IMR-90 (cell line): ENCODE results near the gene TLCD4.
A peak's percentile ranks its signal among the peaks of the same experiment; 100 is the strongest.

Experiments used
- CEBPB ChIP-seq: IDR thresholded peaks from 2 replicates; pipeline ENCODE4 v1.6.1; 2012; ENCODE audit warnings: low read depth, low read length, improper control_type of control experiment
- FOS ChIP-seq: fragments of 150-350 bp; IDR thresholded peaks from 2 replicates; pipeline ENCODE4 v1.6.1; 2016; ENCODE audit warnings: low read depth, low read length
- MAFK ChIP-seq: IDR thresholded peaks from 2 replicates; pipeline ENCODE4 v1.6.1; 2012; ENCODE audit warnings: low read depth, low read length, improper control_type of control experiment
- MXI1 ChIP-seq: IDR thresholded peaks from 2 replicates; pipeline ENCODE4 v1.6.1; 2012; ENCODE audit warnings: low read depth, mild to moderate bottlenecking, low read length, moderate library complexity, borderline replicate concordance
- NFE2L2 ChIP-seq: fragments of 150-350 bp; IDR thresholded peaks from 2 replicates; pipeline ENCODE4 v1.6.1; 2016; ENCODE audit warnings: low read depth, mild to moderate bottlenecking, low read length
- POLR2A ChIP-seq: IDR thresholded peaks from 2 replicates; pipeline ENCODE4 v1.6.1; 2012; ENCODE audit warnings: mild to moderate bottlenecking, low read depth, low read length
- RAD21 ChIP-seq: IDR thresholded peaks from 2 replicates; pipeline ENCODE4 v1.6.1; 2012; ENCODE audit warnings: low read length, improper control_type of control experiment
- RCOR1 ChIP-seq: IDR thresholded peaks from 2 replicates; pipeline ENCODE4 v1.6.1; 2012; ENCODE audit warnings: mild to moderate bottlenecking, low read length, improper control_type of control experiment; ENCODE audit not compliant: insufficient replicate concordance
- SMC3 ChIP-seq: fragments of 150-350 bp; IDR thresholded peaks from 2 replicates; pipeline ENCODE4 v1.6.1; 2016; ENCODE audit warnings: low read depth, mild to moderate bottlenecking, antibody characterized with exemption, low read length, moderate library complexity
- TF ChIP-seq, protein P1 (sequence below): fragments of 150-350 bp; IDR thresholded peaks from 2 replicates; pipeline ENCODE4 v1.6.1; 2017; ENCODE audit warnings: mild to moderate bottlenecking, antibody characterized with exemption, low read length, low read depth
- TF ChIP-seq, protein P2 (sequence below): conservative IDR thresholded peaks from 2 replicates; pipeline ENCODE4 v1.5.1; 2012; ENCODE audit warnings: mild to moderate bottlenecking, low read depth, low read length, improper control_type of control experiment

DNA sequence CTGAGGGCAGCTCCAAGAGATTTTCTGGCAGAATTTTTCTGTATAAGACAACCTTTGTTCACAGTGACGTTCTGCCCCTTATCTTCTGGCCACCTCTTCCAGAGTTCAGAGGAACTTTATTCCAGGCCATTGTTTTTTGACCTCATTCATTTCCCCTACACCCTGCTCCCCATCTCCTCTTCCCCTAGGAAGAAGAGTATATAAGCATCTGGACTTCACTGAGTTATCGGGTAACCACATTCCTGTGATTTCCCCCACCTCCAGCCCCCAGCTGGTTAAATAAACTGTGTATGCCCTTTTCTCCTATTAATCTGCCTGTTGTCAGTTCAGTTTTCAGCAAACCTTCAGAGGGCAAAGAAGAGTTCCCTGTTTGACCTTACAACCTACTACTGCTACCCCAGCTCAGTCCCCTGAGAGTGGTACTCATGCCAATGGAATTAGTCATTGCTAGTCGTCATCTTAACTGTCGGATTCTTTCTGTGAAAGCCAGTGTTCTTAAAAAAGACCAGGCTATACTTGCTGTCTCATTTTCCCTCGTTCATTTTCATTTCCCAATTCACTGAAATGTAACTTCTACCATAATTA, 30.1 kb upstream of the TLCD4 start:
- TF ChIP-seq, protein P1, sequence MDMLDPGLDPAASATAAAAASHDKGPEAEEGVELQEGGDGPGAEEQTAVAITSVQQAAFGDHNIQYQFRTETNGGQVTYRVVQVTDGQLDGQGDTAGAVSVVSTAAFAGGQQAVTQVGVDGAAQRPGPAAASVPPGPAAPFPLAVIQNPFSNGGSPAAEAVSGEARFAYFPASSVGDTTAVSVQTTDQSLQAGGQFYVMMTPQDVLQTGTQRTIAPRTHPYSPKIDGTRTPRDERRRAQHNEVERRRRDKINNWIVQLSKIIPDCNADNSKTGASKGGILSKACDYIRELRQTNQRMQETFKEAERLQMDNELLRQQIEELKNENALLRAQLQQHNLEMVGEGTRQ: no peak
- TF ChIP-seq, protein P2, sequence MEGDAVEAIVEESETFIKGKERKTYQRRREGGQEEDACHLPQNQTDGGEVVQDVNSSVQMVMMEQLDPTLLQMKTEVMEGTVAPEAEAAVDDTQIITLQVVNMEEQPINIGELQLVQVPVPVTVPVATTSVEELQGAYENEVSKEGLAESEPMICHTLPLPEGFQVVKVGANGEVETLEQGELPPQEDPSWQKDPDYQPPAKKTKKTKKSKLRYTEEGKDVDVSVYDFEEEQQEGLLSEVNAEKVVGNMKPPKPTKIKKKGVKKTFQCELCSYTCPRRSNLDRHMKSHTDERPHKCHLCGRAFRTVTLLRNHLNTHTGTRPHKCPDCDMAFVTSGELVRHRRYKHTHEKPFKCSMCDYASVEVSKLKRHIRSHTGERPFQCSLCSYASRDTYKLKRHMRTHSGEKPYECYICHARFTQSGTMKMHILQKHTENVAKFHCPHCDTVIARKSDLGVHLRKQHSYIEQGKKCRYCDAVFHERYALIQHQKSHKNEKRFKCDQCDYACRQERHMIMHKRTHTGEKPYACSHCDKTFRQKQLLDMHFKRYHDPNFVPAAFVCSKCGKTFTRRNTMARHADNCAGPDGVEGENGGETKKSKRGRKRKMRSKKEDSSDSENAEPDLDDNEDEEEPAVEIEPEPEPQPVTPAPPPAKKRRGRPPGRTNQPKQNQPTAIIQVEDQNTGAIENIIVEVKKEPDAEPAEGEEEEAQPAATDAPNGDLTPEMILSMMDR: no peak
- TF ChIP-seq MAFK (no peak), RAD21 (no peak), FOS (peak; percentile 66; the same call in 1 of the 2 replicates), POLR2A (no peak), MXI1 (no peak), RCOR1 (no peak), NFE2L2 (no peak), CEBPB (no peak), SMC3 (no peak)
